GM12801 (cell line): Measurements from ENCODE around the gene KCNT1.

Experiments used
- CTCF ChIP-seq: IDR thresholded peaks from one replicate; pipeline ENCODE4 v1.5.1; 2011; ENCODE audit warnings: control low read depth; ENCODE audit not compliant: insufficient read length; ENCODE audit errors: extremely low read depth

KCNT1 gene

GRCh38 chr9:135697226-135697625 is 4.8 kb upstream of the KCNT1 start:
- TF ChIP-seq CTCF = no peak

GRCh38 chr9:135698236-135698635 is 3.7 kb upstream of the KCNT1 start:
- no peak for TF ChIP-seq CTCF

- no peak for TF ChIP-seq CTCF
Observed at GRCh38 chr9:135698767-135699166, 3.2 kb upstream of the KCNT1 start.

- no peak for TF ChIP-seq CTCF
Observed at GRCh38 chr9:135699440-135699839, 2.5 kb upstream of the KCNT1 start, which contains the start of gene SOHLH1. TSS of gene SOHLH1 (minus strand) at chr9:135699481. CDS start at chr9:135699467, 14 bp downstream.

GRCh38 chr9:135700525-135700924 is 1.5 kb upstream of the KCNT1 start:
- TF ChIP-seq CTCF = no peak

GRCh38 chr9:135701067-135701958 is 672 bp upstream of the KCNT1 start:
- TF ChIP-seq CTCF = no peak

- no peak for TF ChIP-seq CTCF
Observed at GRCh38 chr9:135703726-135704125, 1.7 kb downstream of the KCNT1 start.
